HG03095 (cell line): Measurements from ENCODE around the gene RBP3.
A peak's percentile ranks its signal among the peaks of the same experiment; 100 is the strongest.
"Not testable (repeated sequence)": the region's sequence is repeated elsewhere in the genome, so short reads cannot be mapped to it uniquely, and the experiment has no call there.

Experiments
- ATAC-seq: cut with Tn5 transposase; IDR thresholded peaks from one replicate; pipeline ENCODE4 v1.9.1; 2021; ENCODE audit warnings: moderate library complexity; ENCODE audit not compliant: unreplicated experiment

RBP3 gene

DNA sequence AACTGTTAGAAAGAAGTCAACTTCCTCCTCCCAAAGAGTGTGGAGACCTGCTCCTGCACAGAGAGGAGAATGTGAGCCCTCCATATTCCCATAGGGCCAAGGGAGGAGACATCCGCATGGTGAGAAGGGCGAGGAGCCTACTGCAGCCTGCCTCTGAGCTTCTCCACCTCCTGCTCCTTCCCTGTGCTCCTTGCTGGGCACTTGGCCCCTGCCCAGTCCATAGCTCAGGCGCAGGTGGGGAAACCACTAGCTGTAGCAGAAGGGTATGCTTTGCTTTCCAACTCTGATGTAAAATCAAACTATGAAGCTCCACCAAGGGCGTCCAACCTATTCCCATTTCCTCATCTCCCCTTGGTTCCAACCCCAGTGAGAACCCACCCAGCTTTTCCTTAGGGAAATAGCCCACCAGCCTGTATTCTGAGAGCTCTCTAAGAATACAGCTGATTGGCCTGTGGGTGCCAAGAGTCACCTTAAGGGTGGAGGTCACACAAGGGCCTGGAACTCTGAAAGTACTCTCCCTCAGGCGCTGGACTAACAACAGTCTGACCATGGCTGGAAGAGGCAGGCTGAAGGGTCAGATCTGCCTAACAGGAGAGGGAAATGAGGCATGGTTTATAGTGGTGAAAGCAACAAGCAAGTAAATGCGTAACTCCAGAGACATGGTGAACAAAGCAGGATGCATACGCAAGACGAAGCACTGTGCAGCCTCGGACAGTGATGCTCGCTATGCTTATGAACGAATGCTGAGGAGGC is 22.0 kb downstream of the RBP3 start:
- no peak for ATAC-seq

DNA sequence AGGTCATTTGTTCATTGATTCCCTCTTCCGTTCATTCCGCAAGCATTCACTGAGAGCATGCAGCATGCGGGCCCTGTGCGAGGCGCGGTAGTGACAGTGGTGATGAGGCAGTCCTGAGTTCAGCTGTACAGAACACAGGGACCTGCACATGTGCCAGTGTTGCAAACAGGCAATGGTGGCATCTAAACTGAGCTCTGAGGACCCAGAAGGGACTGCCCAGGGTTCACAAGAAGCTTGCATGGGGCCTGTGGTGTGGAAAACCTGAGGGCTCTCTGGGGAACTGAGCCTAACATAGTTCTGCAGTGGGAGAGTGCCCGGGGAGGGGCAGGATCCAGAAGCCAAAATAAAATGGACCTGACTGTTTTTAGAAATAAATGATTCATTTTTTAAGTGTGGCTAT is 22.7 kb downstream of the RBP3 start:
- no peak for ATAC-seq

DNA sequence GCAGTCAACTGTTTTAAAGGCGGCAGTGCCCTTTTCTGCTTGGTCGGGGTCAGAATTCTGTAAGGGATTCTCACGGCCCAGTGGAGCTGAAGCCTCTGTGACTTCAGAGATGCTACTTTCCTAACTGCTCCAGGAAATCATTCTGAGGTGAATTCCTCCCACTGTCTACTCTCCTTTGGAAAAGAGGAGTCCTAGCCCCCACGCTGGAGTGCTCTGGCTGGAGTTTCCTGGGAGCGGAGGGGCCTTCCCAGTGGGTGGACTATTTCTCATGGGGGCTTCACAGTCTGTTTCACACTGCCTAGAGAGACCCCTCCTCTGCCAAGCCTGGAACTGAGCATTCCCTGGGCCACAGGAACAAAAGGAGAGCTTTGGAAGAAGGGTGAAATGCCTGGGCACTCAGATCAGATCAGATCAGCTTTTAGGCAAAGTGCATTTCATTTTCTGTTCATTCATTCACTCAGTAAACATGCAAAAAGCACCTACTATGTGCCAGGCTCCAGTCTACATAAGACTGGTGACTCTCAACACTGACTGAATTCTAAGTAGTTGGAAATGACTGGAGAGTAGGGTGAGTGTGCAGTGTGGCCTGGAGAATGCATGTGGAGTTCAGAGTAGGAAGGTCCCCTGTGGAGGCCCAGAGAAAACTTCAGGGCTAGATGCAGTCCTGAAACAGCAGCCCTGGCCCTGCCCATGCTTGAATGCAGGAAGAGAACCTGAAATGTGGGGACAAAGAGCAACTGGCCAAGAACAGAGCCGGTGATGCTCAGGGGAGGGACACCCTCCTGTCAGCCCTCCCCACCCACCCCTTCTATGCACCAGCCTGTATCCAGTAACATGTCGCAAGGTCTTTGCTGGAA is 23.7 kb downstream of the RBP3 start:
- ATAC-seq: no peak

DNA sequence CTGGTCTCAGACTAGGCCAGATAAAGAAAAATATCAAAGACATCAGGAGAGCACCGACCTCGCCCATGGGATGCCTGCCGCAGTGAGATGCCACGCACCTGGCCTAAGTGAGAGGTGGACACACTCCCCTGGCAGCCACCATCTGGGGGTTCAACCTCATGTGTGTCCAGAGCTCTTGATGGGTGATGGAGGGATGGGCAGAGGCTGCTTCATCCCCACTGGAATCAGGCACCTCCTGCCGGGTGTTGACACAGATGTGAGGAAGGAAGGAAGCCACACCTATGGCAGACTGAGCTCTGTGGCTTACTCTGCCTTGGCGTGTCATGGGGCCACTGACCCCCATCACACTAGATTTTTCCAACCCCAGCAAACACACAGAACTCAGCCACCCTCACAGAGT is 24.6 kb downstream of the RBP3 start:
- ATAC-seq: no peak

DNA sequence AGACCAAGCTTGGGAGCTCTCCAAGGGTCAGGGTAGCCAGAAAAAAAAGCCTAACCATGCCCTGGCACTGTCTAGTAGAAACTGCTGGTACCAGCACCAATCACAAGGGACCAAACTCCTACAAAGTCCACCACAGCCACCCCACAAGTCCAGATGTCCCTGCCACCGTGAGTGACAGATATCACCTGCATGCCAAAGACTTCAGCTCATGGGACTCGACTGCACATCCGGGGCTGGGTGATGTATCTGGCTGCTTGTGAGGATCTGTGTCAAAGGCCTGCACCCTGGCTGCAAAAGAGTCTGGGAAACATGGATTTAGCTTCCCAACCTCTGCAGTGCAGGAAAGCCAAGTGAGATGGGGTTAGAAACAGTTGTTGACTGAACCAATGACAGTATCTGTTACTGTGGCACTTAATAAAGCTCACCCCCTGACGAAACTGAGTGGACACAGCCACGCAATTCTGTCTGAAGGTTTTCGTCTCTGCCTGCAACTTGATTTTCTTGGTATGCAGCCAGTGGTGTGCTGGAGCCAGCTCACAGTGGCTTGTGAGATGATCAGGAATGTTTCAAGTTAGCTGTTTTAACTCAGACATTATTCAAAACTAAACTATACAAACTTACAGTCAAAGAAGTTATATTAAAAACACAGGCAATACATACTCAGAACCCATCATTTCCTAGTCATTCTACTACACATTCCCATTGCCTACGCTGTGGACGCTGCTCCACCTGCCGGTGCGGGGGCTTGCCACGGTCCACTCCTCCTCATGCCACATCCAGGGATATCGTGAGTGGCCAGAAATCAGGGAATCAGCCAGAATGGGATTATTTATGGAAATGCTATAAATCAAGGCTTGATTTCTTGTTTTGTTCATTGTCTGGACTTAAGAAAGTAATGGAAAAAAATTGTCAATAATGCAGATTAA is 26.7 kb downstream of the RBP3 start:
- ATAC-seq: no peak

DNA sequence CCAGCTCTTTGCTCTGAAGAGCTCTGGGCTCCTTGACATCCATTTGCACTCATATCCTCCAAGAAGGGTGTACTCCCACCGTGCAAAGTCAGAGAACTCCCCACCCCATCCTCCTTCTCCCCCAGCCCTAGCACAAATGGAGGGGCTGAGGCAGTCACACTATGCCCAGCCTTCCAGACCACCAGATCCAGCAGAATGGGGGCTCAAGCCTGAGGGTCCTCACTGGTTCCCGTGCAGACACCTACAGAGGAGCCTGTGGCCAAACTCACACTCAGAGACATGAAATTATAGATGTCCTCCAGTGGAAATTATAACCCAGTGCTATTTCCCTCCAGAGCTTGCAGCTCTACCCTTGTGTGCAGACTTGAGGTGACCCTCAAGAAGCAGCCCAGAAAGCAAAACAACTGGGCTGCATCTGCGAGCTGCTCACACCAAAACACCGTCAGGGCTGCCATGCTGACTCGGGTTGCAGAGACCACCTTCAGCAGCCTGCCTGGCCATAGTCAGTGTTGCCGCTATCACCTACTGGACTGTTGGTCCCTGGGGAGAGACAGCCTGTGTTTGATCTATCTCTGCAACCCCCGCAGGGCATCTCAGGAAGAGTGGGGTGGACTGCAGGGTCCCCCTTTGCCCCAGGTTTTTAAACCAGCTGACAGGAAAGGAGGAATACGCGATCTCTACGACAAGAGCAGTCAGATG is 28.5 kb downstream of the RBP3 start:
- ATAC-seq: no peak

DNA sequence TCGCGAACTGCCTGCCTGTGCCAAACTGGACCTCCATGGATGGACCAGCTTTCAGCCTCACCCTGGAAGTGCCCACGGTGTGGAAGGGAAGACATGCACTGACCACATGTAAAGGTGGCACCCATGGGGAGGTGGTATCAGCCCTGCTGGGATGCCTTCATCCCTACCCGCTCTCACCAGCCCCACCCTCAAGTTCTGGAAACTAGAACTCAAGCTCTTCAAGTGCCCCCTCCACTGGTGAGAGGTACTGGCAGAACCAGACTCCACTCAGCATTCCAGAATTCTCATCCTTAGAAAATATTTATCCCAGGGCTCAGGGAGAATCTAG is 30.0 kb downstream of the RBP3 start:
- no peak for ATAC-seq

DNA sequence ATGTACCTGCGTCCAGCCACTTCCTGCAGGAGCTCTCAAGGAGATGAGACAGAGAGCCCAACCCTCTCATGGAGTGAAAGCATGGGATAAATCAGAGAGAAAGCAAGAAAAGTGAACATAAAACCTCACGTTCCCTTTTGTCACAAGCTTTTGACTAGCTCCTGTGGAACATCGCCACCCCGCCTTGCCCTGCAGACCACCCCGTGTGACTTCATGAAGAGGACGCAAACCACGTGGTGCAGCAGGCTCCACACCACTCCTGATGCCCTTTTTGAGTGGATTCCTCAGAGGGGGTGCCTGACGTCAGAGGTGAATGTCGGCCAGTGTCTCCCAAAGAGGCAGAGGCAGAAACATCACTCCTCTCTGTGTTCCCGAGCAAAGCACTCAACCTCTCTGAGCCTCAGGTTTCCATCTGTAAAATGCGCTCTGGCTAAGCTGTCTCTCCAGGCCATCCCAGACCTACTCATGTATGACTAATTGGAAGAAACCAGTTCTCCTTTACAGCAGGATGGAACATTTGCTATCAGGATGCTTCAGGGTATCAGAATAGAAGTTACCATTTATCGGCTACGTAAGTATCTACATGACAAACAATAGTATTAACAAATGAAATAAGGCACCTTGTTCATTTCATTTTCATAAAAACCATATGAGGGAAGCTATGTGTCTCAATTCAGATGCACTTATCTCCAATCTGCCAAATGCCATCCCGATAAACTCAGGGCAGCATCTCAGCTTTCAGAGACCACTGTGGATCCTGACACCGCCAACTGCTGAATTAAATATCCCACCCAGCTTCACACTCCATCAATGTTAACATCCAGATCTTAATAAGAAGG is 30.7 kb downstream of the RBP3 start:
- ATAC-seq: no peak

DNA sequence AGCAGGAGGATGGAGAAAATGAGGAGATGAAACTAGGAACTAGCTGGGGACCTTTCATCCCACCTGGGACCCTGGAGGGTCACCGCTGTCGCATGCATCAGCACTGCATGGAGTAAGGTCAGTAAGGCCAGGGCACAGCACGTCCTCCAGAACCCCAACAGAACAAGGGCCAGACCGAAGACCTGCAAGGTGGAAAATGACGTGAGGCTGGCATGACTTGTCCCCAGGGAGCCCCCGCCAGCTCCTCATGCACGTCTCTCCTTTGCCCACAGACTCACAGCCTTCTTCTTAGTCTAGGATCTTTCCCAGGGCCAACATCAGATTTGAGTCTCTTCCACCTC is 31.3 kb downstream of the RBP3 start:
- ATAC-seq: no peak

DNA sequence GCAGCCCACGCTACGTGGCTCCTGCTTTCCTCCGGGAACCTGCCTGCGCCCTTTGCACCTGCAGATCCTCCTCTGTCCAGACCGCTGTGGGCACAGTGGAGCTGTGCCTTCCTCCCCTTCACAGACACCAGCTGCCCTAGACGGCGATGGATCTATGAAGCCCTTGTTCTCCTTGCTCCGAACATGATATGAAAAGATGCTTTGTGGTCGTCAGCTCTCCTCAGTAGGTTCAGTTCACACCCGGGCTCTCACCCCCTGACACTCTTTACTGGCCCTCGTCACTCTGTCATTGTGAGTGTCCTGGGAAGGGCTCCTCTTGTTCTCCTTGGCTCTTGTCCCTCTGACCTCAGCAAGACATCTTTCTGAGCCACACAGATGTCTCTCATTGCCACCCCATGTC is 31.7 kb downstream of the RBP3 start:
- ATAC-seq: no peak

DNA sequence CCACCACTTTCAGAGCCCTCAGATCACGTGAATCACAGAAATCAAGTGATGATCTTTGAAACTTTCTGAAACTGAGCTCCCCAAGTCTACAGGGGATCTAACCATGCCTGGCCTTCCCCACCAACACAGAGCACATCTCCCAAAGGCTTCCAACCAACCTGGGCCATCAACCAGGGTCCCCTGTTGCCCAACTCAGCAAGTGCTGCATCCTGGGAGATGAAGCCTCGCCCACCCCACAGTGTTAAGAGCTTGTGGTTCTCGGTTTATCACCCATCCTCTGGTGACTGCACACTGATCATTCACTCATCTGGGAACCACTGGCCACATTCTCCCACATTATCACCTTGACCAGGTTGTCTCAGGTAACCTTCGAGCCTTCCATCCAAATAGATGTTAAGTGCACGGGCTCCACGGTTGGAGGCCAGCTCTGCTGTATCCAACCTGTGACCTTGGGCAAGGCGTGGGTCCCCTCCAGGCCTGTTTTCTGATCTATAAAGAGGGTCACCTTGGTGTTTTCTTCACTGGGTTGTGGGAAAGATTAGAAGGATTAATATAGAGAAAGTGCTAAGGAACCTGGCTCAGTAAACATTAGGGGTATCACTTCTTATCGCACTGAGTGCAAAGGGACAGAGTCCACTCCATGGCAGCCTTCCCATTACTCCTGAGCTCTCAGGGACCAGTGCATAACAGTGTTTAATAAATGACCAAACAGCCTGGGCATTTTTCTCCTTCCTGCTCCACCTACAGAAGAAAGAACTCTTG is 32.4 kb downstream of the RBP3 start:
- no peak for ATAC-seq

DNA sequence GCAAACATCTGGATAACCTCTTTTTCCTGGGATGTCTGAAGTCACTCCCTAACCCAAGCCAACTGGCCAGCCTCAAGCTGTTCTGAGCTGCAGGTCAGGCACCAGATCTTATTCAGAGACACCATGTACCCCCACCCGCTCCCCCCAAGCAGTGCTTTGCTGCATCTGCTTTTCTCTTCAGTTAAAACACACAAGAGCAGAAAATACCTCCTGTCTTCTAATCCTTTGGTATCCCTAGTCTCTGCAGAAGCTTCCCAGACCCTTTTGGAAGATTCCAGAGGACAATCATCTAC is 32.9 kb downstream of the RBP3 start:
- ATAC-seq: no peak

DNA sequence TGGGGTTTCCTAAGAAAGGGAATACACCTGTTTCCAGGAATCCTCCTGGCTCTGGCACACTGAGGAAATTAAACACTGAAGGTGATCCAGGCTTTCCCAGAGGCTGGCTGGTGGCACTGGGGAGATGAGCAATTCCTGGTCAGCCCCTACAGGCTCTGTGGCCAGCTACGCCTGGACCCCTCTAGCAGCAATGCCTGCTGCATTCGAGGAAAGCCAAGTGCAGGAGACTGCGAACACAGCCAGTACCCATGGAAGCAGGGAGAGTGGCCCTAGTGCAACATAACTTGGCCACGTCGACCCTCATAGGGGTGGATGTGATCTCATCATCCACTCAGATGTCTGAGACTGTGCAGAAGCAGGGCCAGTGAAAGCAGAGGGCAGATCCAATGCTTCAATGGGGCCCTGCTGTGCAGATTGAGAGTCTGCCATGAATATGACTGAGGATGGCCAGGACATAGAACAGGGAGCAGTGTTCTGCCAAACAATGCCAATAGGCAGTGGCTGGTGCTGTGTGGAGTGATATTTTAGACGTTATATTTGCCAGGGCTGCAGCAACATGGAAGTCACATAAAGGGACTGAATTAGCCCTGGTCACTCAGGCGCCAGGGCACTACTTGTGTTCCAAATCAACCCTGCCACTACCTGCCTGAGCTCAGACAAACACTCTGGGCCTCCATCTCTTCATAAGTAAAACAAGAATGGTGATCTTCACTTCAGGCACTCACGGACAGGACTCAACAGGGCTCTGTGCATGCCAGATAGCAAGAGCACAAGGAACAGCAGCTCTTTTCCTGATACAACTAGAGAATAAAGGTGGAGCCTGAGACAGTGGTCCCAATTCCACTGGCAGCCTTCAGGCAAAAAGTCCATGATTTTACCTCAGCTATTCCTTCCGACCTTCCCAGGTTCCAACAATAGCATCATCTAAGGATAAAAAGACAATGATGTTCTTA is 33.5 kb downstream of the RBP3 start:
- no peak for ATAC-seq

DNA sequence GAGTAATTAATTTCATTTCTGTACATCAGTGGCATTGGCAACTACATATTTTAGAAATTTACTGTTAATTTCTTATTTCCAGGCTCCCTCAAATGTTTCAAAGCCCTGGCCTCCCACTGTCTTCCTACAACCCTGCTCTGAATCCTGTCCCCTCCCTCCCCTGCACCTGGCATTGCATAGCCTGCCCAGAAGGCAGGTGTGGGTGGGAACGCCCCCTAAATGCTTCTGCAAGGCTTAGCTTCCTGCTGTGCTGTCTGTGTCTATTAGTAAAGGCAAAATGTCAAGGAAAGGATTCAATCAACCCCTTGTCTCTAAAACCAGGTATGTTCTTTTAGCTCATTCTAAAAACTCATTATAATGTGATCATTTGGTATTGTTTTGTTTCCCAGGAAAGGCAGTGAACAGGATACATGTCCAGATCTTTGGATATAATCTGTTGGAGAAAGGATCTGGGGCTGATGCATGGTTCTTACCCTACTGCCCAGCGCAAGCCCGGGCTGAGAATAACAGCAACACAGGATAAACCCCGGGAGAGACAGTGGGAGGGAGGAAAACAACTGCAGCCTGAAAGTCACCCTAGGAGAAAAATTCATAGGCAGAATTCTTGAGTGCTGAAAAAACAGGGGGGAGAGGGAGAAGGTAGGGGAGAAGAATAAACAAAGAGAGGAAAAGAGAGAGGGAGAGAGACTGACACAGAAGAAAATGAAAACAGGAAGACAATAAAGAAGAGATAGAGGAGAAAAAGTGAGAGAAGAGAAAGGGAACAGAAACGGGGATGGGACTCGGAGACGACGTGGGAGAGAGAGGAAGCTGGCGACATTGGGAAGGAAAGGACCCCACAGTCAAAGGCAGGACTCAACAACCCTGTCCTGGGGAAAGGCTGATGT is 35.3 kb downstream of the RBP3 start:
- ATAC-seq: no peak

DNA sequence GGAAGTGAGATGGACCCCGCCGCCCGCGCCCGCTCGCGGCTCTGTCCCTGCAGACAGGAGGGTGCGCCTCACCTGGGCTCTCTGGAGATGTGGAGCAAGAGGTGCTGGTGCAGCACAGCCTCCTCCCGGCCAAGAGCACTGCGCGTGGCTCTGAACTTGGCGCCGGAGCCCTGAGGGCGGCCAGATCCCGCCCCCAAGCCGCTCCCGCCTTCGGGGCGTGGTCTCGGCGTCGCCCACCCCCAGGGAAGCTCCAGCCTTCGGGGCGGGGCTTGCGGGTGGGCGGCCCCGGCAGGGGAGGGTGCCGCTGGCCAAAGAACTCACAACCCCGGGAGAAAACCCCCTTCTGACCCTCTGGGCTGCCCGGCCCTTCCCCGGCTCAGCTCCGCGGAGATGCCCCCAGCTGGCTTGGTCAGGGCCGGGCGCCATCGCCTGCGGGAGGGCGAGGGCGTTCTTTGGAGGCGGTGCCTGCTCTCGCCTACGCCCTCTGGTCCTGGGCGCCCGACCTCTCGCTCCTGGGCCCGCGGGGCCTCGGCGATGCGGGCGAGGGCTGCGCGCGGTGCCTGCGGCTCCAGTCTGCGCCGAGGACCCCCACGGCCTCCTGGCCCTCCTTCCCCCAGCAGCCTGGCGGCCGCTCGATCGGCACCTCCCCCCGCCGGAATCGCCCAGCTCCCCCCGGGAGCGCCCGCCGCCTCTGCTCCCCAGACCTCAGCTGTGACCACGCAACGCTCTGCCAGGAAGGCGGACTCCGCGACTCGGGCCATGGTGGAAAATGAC is 36.2 kb downstream of the RBP3 start, which contains the start of gene ZNF488:
ZNF488 (minus strand) TSS at position 146 of the 774 bp plus-strand sequence. CDS start 15,464 bp downstream, outside the sequence.
- ATAC-seq: peak; percentile 91

DNA sequence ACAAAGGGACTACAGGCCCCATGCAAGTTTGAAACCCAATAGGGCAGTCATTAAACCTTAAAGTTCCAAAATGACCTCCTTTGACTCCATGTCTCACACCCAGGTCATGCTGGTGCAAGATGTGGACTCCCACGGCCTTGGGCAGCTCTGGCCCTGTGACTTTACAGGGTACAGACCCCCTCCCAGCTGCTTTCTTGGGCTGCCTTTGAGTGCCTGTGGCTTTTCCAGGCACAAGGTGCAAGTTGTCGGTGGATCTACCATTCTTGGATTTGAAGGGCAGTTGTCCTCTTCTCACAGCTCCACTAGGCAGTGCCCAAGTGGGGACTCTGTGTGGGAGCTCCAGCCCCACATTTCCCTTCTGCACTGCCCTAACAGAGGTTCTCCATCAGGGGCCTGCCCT is 37.9 kb downstream of the RBP3 start:
- ATAC-seq: not testable (repeated sequence)

DNA sequence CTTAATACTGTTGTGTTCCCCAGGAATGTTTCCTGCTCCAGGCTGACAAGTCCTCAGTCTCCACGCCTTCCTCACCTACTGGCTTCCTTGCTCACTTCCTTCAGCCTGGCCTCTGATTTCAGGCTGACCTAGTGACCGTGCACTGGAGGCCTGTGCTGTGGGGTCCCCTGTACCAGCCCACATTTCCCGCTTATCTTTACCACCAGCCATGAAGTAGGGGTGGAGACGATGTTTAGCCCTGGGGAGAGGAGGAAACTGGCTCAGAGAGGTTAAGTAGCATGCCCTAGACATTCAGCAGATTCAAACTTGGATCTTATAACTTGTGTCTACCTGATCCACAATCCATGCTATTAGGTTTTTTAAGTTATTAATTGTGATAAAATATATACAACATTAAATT is 40.7 kb downstream of the RBP3 start:
- ATAC-seq: no peak
